Measurements from ENCODE around the gene TBC1D24. TPM values are rescaled to one million over a fixed set of nuclear protein-coding genes. Genes with fewer than 3 reads are reported as not detected.
"Not testable (repeated sequence)": the region's sequence is repeated elsewhere in the genome, so short reads cannot be mapped to it uniquely, and the experiment has no call there.

The TBC1D24 gene
- total RNA-seq, 8 experiments from 2014 or later = 12.3 to 23.5 (median 14.7) TPM

GRCh38 chr16:2543771-2544170 lies 68.8 kb downstream of the TBC1D24 start:
- H3K27ac ChIP-seq; H3K4me3 ChIP-seq; in situ Hi-C loops (cut with MboI; ENCODE audit: low pct_unique_long_range_greater_than_20kb in 2 of 9, low sequenced_read_pairs in 9 of 9, unreplicated experiment in 9 of 9); ATAC-seq (replicated peaks in 6 of 8): not testable (repeated sequence)
- WGBS, 10 experiments = 67 to 100% (median 96%) methylated on average over 3 to 6 of the region's 14 CpGs; no CpG with 5 or more reads in 5 of the 10 experiments
- peaks cover 8 to 10% of the 10 kb centered on the region in 2 donors for H3K4me1 ChIP-seq (replicated peaks in 1 of 2)

- ATAC-seq (replicated peaks in 6 of 8); H3K4me3 ChIP-seq; H3K4me1 ChIP-seq (replicated peaks in 1 of 2); H3K27ac ChIP-seq; in situ Hi-C loops (cut with MboI; ENCODE audit: low pct_unique_long_range_greater_than_20kb in 2 of 9, low sequenced_read_pairs in 9 of 9, unreplicated experiment in 9 of 9): not testable (repeated sequence)
- no CpG with 5 or more reads among the region's 14 CpGs for WGBS, 10 experiments
Observed at GRCh38 chr16:2550283-2550878, 75.5 kb downstream of the TBC1D24 start.

GRCh38 chr16:2551420-2551889 lies 76.5 kb downstream of the TBC1D24 start:
- peak in 1 of 8 experiments; percentile 15 for ATAC-seq (replicated peaks in 6 of 8)
- WGBS, 10 experiments = 20 to 100% (median 64%) methylated on average over 1 to 10 of the region's 17 CpGs; no CpG with 5 or more reads in 3 of the 10 experiments
- H3K27ac ChIP-seq; in situ Hi-C loops (cut with MboI; ENCODE audit: low pct_unique_long_range_greater_than_20kb in 2 of 9, low sequenced_read_pairs in 9 of 9, unreplicated experiment in 9 of 9); H3K4me3 ChIP-seq; H3K4me1 ChIP-seq (replicated peaks in 1 of 2): not testable (repeated sequence)

- peak in 3 of 8 experiments; percentile 24 to 90 (median 88) for ATAC-seq (replicated peaks in 6 of 8)
- WGBS, 10 experiments = no CpG with 5 or more reads among the region's 13 CpGs
- in situ Hi-C loops (cut with MboI; ENCODE audit: low pct_unique_long_range_greater_than_20kb in 2 of 9, low sequenced_read_pairs in 9 of 9, unreplicated experiment in 9 of 9) = not testable (repeated sequence)
Observed at GRCh38 chr16:2554709-2555425, 79.9 kb downstream of the TBC1D24 start.

More at GRCh38 chr16:2554709-2555425, 79.9 kb downstream of the TBC1D24 start:
- not testable (repeated sequence) for H3K4me3 ChIP-seq; H3K27ac ChIP-seq; H3K4me1 ChIP-seq (replicated peaks in 1 of 2)

Other genes with a start within 250 kb of the TBC1D24 start
- gene DNASE1L2, start 238.7 kb upstream of the TBC1D24 start, total RNA-seq = 1 to 10 TPM in 6 of 8 experiments, under 1 TPM in 2; 0.61 to 3.0 (median 1.2) TPM
- gene ECI1, start 223.5 kb upstream of the TBC1D24 start, total RNA-seq = 10 to 100 TPM; 26.6 to 56.4 (median 32.6) TPM
- gene RNPS1, start 207.0 kb upstream of the TBC1D24 start, total RNA-seq = 100 to 1,000 TPM; 108 to 257 (median 163) TPM
- gene ABCA3, start 134.4 kb upstream of the TBC1D24 start, total RNA-seq = 10 to 100 TPM in 6 of 8 experiments, 1 to 10 TPM in 2; 2.1 to 41.4 (median 23.3) TPM
- 10 to 100 TPM in 3 of 8 experiments, 1 to 10 TPM in 5; 1.7 to 32.2 (median 6.8) TPM for gene CCNF, start 45.7 kb upstream of the TBC1D24 start, total RNA-seq
- 10 to 100 TPM in 4 of 8 experiments, 1 to 10 TPM in 3, under 1 TPM in 1; 0.61 to 26.8 (median 10.0) TPM for gene TEDC2, start 15.0 kb upstream of the TBC1D24 start, total RNA-seq
- gene NTN3, start 3.8 kb upstream of the TBC1D24 start, total RNA-seq = 1 to 10 TPM in 7 of 8 experiments, under 1 TPM in 1; 0.51 to 4.6 (median 1.4) TPM
- gene ATP6V0C, start 38.8 kb downstream of the TBC1D24 start, total RNA-seq = 10 to 100 TPM; 24.7 to 75.3 (median 47.4) TPM
- 10 to 100 TPM in 6 of 8 experiments, 1 to 10 TPM in 2; 5.6 to 41.7 (median 14.4) TPM for gene AMDHD2, start 45.2 kb downstream of the TBC1D24 start, total RNA-seq
- 1 to 10 TPM in 7 of 8 experiments, under 1 TPM in 1; 0.76 to 6.4 (median 2.5) TPM for gene CEMP1, start 56.3 kb downstream of the TBC1D24 start, total RNA-seq
- gene PDPK1, start 62.9 kb downstream of the TBC1D24 start, total RNA-seq = 10 to 100 TPM; 17.0 to 31.6 (median 26.2) TPM
- 10 to 100 TPM; 17.6 to 30.0 (median 26.2) TPM for gene KCTD5, start 207.4 kb downstream of the TBC1D24 start, total RNA-seq
- 1 to 10 TPM; 1.1 to 7.5 (median 4.2) TPM for gene PRSS27, start 245.1 kb downstream of the TBC1D24 start, total RNA-seq